HG02840 (cell line): ENCODE measurements around the gene UBALD2.

Source experiments
- ATAC-seq: cut with Tn5 transposase; IDR thresholded peaks from one replicate; pipeline ENCODE4 v1.9.1; 2021; ENCODE audit warnings: mild to moderate bottlenecking, moderate library complexity, moderate number of reproducible peaks; ENCODE audit not compliant: unreplicated experiment, low FRiP score

Gene UBALD2

GRCh38 chr17:76307966-76308338 lies 42.8 kb downstream of the UBALD2 start, which contains the start of gene QRICH2:
Gene QRICH2 (minus strand): TSS chr17:76308276. CDS start chr17:76307998, 278 bp downstream.
- ATAC-seq, result no peak

GRCh38 chr17:76309461-76309860 lies 44.3 kb downstream of the UBALD2 start:
- no peak for ATAC-seq

GRCh38 chr17:76312735-76313134 lies 47.6 kb downstream of the UBALD2 start:
- ATAC-seq, result no peak

GRCh38 chr17:76314392-76315227 lies 49.5 kb downstream of the UBALD2 start:
- no peak for ATAC-seq

GRCh38 chr17:76317535-76317934 lies 52.4 kb downstream of the UBALD2 start:
- ATAC-seq, result no peak

- no peak for ATAC-seq
Measured at GRCh38 chr17:76318586-76318985, 53.4 kb downstream of the UBALD2 start.
